Transverse colon (tissue), 4 donors: ENCODE results near the gene KMT2A.

Experiments used
- CTCF ChIP-seq, 5 experiments: fragments of 200-600 bp in 3 of 5; fragments of 450-650 bp in 2 of 5; sonication (generic) in 3 of 5; IDR thresholded peaks; 1 replicate in 2 of 5; 2 replicates in 3 of 5; pipeline ENCODE4 v1.5.1; 2016 to 2017; ENCODE audit warnings: antibody characterized with exemption in 5 of 5, inconsistent platforms in 3 of 5, mild to moderate bottlenecking in 2 of 5, moderate library complexity in 1 of 5
- POLR2A ChIP-seq: fragments of 450-650 bp; IDR thresholded peaks from one replicate; pipeline ENCODE4 v1.6.1; 2016; ENCODE audit warnings: antibody characterized with exemption, mild to moderate bottlenecking, moderate library complexity
- POLR2AphosphoS5 ChIP-seq, 3 donors: sonication (generic); formaldehyde crosslinking; IDR thresholded peaks; one replicate each; pipeline ENCODE4 v1.6.1; 2016; ENCODE audit warnings: antibody characterized with exemption in 3 of 3

GRCh38 chr11:118532852-118533768, 96.8 kb downstream of the KMT2A start:
- no peak for TF ChIP-seq CTCF (IDR thresholded peaks at IDR 0.05)
- no peak for TF ChIP-seq POLR2A
- TF ChIP-seq POLR2AphosphoS5 (IDR thresholded peaks at IDR 0.05), result no peak
